ENCODE measurements around the gene MED31. TPM values are rescaled to one million over a fixed set of nuclear protein-coding genes. Genes with fewer than 3 reads are reported as not detected.

The MED31 gene
- total RNA-seq, 1 donor from 2014 or later: 18.2 TPM

- DNase-seq (ENCODE audit: low spot score, unreplicated experiment): no peak
- Mint-ChIP-seq H3K4me1 (ENCODE audit: low read depth) (no peaks in the 10 kb centered on the region), H3K9me3 (ENCODE audit: low read depth) (no peaks in the 10 kb centered on the region), H3K27ac (no peak overlapping the region), H3K27me3 (no peaks in the 10 kb centered on the region), H3K36me3 (ENCODE audit: insufficient read depth) (peaks cover 42% of the 10 kb centered on the region), H3K4me3 (ENCODE audit: low read depth) (no peak overlapping the region)
- TF ChIP-seq CTCF (IDR thresholded peaks at IDR 0.05; ENCODE audit: unreplicated experiment): no peak
Observed at GRCh38 chr17:6630390-6630789, 21.0 kb downstream of the MED31 start.

- TF ChIP-seq CTCF (IDR thresholded peaks at IDR 0.05; ENCODE audit: unreplicated experiment): no peak
- Mint-ChIP-seq H3K4me3 (ENCODE audit: low read depth) (no peak overlapping the region), H3K4me1 (ENCODE audit: low read depth) (no peaks in the 10 kb centered on the region), H3K9me3 (ENCODE audit: low read depth) (no peaks in the 10 kb centered on the region), H3K36me3 (ENCODE audit: insufficient read depth) (peaks cover 26% of the 10 kb centered on the region), H3K27ac (no peak overlapping the region), H3K27me3 (no peaks in the 10 kb centered on the region)
- no peak for DNase-seq (ENCODE audit: low spot score, unreplicated experiment)
Observed at GRCh38 chr17:6627019-6627418, 24.4 kb downstream of the MED31 start.

- DNase-seq (ENCODE audit: low spot score, unreplicated experiment): no peak
- H3K27ac Mint-ChIP-seq: no peak overlapping the region
- no peaks in the 10 kb centered on the region for H3K4me1 Mint-ChIP-seq (ENCODE audit: low read depth)
- H3K9me3 Mint-ChIP-seq (ENCODE audit: low read depth): no peaks in the 10 kb centered on the region
- no peak for TF ChIP-seq CTCF (IDR thresholded peaks at IDR 0.05; ENCODE audit: unreplicated experiment)
- peaks cover 26% of the 10 kb centered on the region for H3K36me3 Mint-ChIP-seq (ENCODE audit: insufficient read depth)
- H3K27me3 Mint-ChIP-seq: no peaks in the 10 kb centered on the region
- H3K4me3 Mint-ChIP-seq (ENCODE audit: low read depth): no peak overlapping the region
Observed at GRCh38 chr17:6626616-6627015, 24.8 kb downstream of the MED31 start.

- Mint-ChIP-seq H3K4me3 (ENCODE audit: low read depth) (no peak overlapping the region), H3K36me3 (ENCODE audit: insufficient read depth) (peaks cover 20% of the 10 kb centered on the region)
- TF ChIP-seq CTCF (IDR thresholded peaks at IDR 0.05; ENCODE audit: unreplicated experiment): no peak
Observed at GRCh38 chr17:6623941-6624340, 27.5 kb downstream of the MED31 start.

GRCh38 chr17:6611231-6611630 lies 40.2 kb downstream of the MED31 start:
- Mint-ChIP-seq H3K4me1 (ENCODE audit: low read depth) (no peaks in the 10 kb centered on the region), H3K27ac (no peak overlapping the region), H3K27me3 (no peaks in the 10 kb centered on the region), H3K36me3 (ENCODE audit: insufficient read depth) (peaks cover 18% of the 10 kb centered on the region), H3K4me3 (ENCODE audit: low read depth) (no peak overlapping the region), H3K9me3 (ENCODE audit: low read depth) (no peaks in the 10 kb centered on the region)
- no peak for DNase-seq (ENCODE audit: low spot score, unreplicated experiment)
- TF ChIP-seq CTCF (IDR thresholded peaks at IDR 0.05; ENCODE audit: unreplicated experiment): no peak

More at GRCh38 chr17:6623941-6624340, 27.5 kb downstream of the MED31 start:
- no peak overlapping the region for H3K27ac Mint-ChIP-seq
- no peaks in the 10 kb centered on the region for H3K4me1 Mint-ChIP-seq (ENCODE audit: low read depth)
- no peak for DNase-seq (ENCODE audit: low spot score, unreplicated experiment)
- H3K9me3 Mint-ChIP-seq (ENCODE audit: low read depth): no peaks in the 10 kb centered on the region
- no peaks in the 10 kb centered on the region for H3K27me3 Mint-ChIP-seq

Data from progenitor cell of endocrine pancreas (in vitro differentiated cells).